GM12878 (cell line): Measurements from ENCODE around the gene SSRP1. TPM values are rescaled to one million over a fixed set of nuclear protein-coding genes. Genes with fewer than 3 reads are reported as not detected.

Experiments
- ATAC-seq: fragments of 200-7000 bp; cut with Tn5 transposase; 3 replicates; pipeline ENCODE4 v1.9.1; 2020; ENCODE audit warnings: mild to moderate bottlenecking, moderate library complexity
- BruUV-seq: library from RNA; stranded (reverse); fragments of 400-500 nt; replicated peaks from 2 replicates; lab custom pipeline; 2021; lab: Mats Ljungman, UMichigan
- CTCF ChIA-PET: fragments of 300-600 bp; sonication (Branson Sonifier 250); formaldehyde crosslinking; extraction: SDS; loops from one replicate; lab custom pipeline; 2021; ENCODE audit warnings: inconsistent platforms; lab: Yijun Ruan, JAX
- POLR2A ChIA-PET: fragments of 350-600 bp; formaldehyde crosslinking; extraction: SDS; loops from one replicate; lab custom pipeline; 2021; ENCODE audit warnings: inconsistent platforms; lab: Charles Lee
- RAD21 ChIA-PET: fragments of 300-600 bp; sonication (Branson Sonifier 250); formaldehyde crosslinking; loops from one replicate; lab custom pipeline; 2023; ENCODE audit warnings: antibody characterized with exemption; ENCODE audit not compliant: unreplicated experiment; lab: Charles Lee
- SMC1A ChIA-PET: fragments of 300-600 bp; sonication (Branson Sonifier 250); formaldehyde crosslinking; loops from one replicate; lab custom pipeline; 2023; ENCODE audit not compliant: unreplicated experiment, uncharacterized antibody; lab: Charles Lee
- DNase-seq: peaks from one replicate; pipeline ENCODE4 v3.0.0-alpha.2; 2011; ENCODE audit warnings: low read depth, low spot score
- FAIRE-seq: peaks from 3 replicates; lab custom pipeline; 2011; peaks lifted over from hg19 to GRCh38; lab: Jason Lieb, UNC
- H2AFZ ChIP-seq: 2 replicates; pipeline ENCODE4 v1.6.0; 2011; ENCODE audit warnings: low read depth, low read length, control low read depth; ENCODE audit not compliant: control insufficient read depth
- H3K27ac ChIP-seq: 2 replicates; pipeline ENCODE4 v1.5.1; 2011; ENCODE audit warnings: control low read depth; ENCODE audit not compliant: control insufficient read depth, insufficient read depth
- H3K27me3 ChIP-seq, 2 experiments: replicated peaks in 1 of 2; 2 replicates each; pipeline versions ENCODE4 v1.6.0 to v1.6.1; 2011; ENCODE audit warnings: low read length in 1 of 2; ENCODE audit not compliant: control insufficient read depth in 2 of 2, insufficient read depth in 2 of 2
- H3K36me3 ChIP-seq, 2 experiments: 2 replicates each; pipeline ENCODE4 v1.5.1; 2011; ENCODE audit warnings: low read length in 1 of 2; ENCODE audit not compliant: control insufficient read depth in 2 of 2, insufficient read depth in 2 of 2
- H3K4me1 ChIP-seq: 2 replicates; pipeline ENCODE4 v1.6.1; 2011; ENCODE audit warnings: mild to moderate bottlenecking, low read length, moderate library complexity, mixed read lengths; ENCODE audit not compliant: control insufficient read depth, insufficient read depth
- H3K4me2 ChIP-seq: 2 replicates; pipeline ENCODE4 v1.6.0; 2011; ENCODE audit warnings: control low read depth; ENCODE audit not compliant: control insufficient read depth, insufficient read depth
- H3K4me3 ChIP-seq: fragments of 200-600 bp; sonication (generic); 2 replicates; pipeline ENCODE4 v1.5.1; 2016
- H3K79me2 ChIP-seq: 2 replicates; pipeline ENCODE4 v1.6.0; 2011; ENCODE audit warnings: low read length; ENCODE audit not compliant: control insufficient read depth, insufficient read depth
- H3K9ac ChIP-seq: 2 replicates; pipeline ENCODE4 v1.8.0; 2011; ENCODE audit warnings: low read length, control low read depth, mixed read lengths; ENCODE audit not compliant: control insufficient read depth, insufficient read depth
- H3K9me3 ChIP-seq: replicated peaks from 3 replicates; pipeline ENCODE4 v1.5.1; 2011; ENCODE audit warnings: mild to moderate bottlenecking, low read length; ENCODE audit not compliant: control insufficient read depth, insufficient read depth
- H4K20me1 ChIP-seq: 2 replicates; pipeline ENCODE4 v1.6.0; 2011; ENCODE audit not compliant: control insufficient read depth, insufficient read depth
- GABPA ChIP-seq: IDR thresholded peaks from 2 replicates; pipeline ENCODE4 v1.6.1; 2014; ENCODE audit warnings: antibody characterized with exemption, low read depth, mild to moderate bottlenecking, inconsistent platforms
- MLLT1 ChIP-seq: fragments of 450-650 bp; IDR thresholded peaks from 2 replicates; pipeline ENCODE4 v1.6.1; 2016; ENCODE audit warnings: mild to moderate bottlenecking
- NKRF ChIP-seq: fragments of 450-650 bp; conservative IDR thresholded peaks from 2 replicates; pipeline ENCODE4 v1.6.1; 2017; ENCODE audit warnings: mild to moderate bottlenecking, moderate library complexity
- POLR2AphosphoS5 ChIP-seq: IDR thresholded peaks from 2 replicates; pipeline ENCODE4 v1.6.1; 2011; ENCODE audit warnings: mild to moderate bottlenecking, low read length, inconsistent platforms
- SIN3A ChIP-seq: IDR thresholded peaks from 2 replicates; pipeline ENCODE4 v1.6.1; 2012; ENCODE audit warnings: low read depth, low read length, improper control_type of control experiment
- SUZ12 ChIP-seq: fragments of 200-600 bp; sonication (generic); IDR thresholded peaks from one replicate; pipeline ENCODE4 v1.6.1; 2018; ENCODE audit warnings: antibody characterized with exemption, mild to moderate bottlenecking; ENCODE audit not compliant: unreplicated experiment
- TARDBP ChIP-seq: IDR thresholded peaks from 2 replicates; pipeline ENCODE4 v1.6.1; 2016; ENCODE audit warnings: borderline replicate concordance
- WRNIP1 ChIP-seq: IDR thresholded peaks from 2 replicates; pipeline ENCODE4 v1.6.1; 2011; ENCODE audit warnings: low read depth, low read length, improper control_type of control experiment, borderline replicate concordance
- in situ Hi-C: fragments of 300-500 bp; cut with MboI; formaldehyde crosslinking; loops from 9 replicates; pipeline ENCODE4 v1.14.3; 2018; ENCODE audit warnings: mixed read lengths
- intact Hi-C: fragments of 100-400 bp; cut with micrococcal nuclease; formaldehyde crosslinking; loops from one replicate; pipeline ENCODE4 v1.14.2; 2022; ENCODE audit not compliant: unreplicated experiment
- polyA plus RNA-seq, 11 experiments: library from polyadenylated mRNA; depleted of rRNA in 4 of 11; unstranded in 6 of 11; stranded (reverse) in 5 of 11; fragments of >200 nt; fragmentation: Nextera tagmentation in 4 of 11; fragmentation: Illumina TruSeq in 1 of 11; extraction: Ambion mirVana in 4 of 11; extraction: Trizol in 1 of 11; gene quantifications; 1 replicate in 1 of 11; 2 replicates in 10 of 11; pipeline versions ENCODE4 v1.2.1 to v1.2.3, GENCODE V29; 2011 to 2016; ENCODE audit warnings: inconsistent platforms in 2 of 11, missing spikeins in 2 of 11, low read depth in 1 of 11
- total RNA-seq, 4 experiments: library from RNA; depleted of rRNA in 3 of 4; stranded (reverse); fragments of >200 nt in 3 of 4; fragmentation: Illumina TruSeq in 1 of 4; extraction: Trizol in 1 of 4; gene quantifications; 2 replicates each; pipeline versions ENCODE4 v1.2.1 to v1.2.3, GENCODE V29; 2013 to 2021

Gene SSRP1
- total and polyA plus RNA-seq, 10 of the 15 experiments (the other 5 are each of a cell fraction or from before 2014, with no cell fraction given): 73.6 to 279 (median 138) TPM

- Histone ChIP-seq H3K36me3 (no peaks in the 10 kb centered on the region), H3K4me3 (no peak overlapping the region), H3K27me3 (no peaks in the 10 kb centered on the region), H3K4me2 (no peak overlapping the region), H3K4me1 (no peaks in the 10 kb centered on the region), H3K9ac (no peak overlapping the region), H2AFZ (no peak overlapping the region), H3K27ac (no peak overlapping the region), H4K20me1 (no peaks in the 10 kb centered on the region), H3K9me3 (no peaks in the 10 kb centered on the region), H3K79me2 (no peaks in the 10 kb centered on the region)
- no TSS peak for BruUV-seq
- intact Hi-C loops: no loop called here
- no peak for ATAC-seq
- SMC1A ChIA-PET: interaction anchor here (0.5 to 0.6 kb wide), 2 partner anchors 8 to 275 kb away, joined by 3 read pairs; no protein-coding TSS in a partner anchor
- RAD21 ChIA-PET: no interaction called here
- no peak for DNase-seq
- TF ChIP-seq MLLT1 (no peak), SUZ12 (no peak), POLR2AphosphoS5 (no peak), TARDBP (no peak), GABPA (no peak), SIN3A (no peak), NKRF (no peak), WRNIP1 (no peak)
- FAIRE-seq: no peak
- POLR2A ChIA-PET: no interaction called here
- in situ Hi-C loops: no loop called here
- CTCF ChIA-PET: no interaction called here
Observed at GRCh38 chr11:57370941-57371340, 35.2 kb upstream of the SSRP1 start.
